Stimulated activated CD8-positive, alpha-beta memory T cell treated with anti-CD3 and anti-CD28 coated beads, Interleukin-15, amount 100 ng/mL, for 1 hour (primary cell): ENCODE data around the gene CHRNA5.
"Not testable (repeated sequence)": the region's sequence is repeated elsewhere in the genome, so short reads cannot be mapped to it uniquely, and the experiment has no call there.

Experiments
- DNase-seq: peaks from one replicate; pipeline ENCODE4 v3.0.0-alpha.2; 2020; ENCODE audit warnings: low read depth

CHRNA5 gene

DNA sequence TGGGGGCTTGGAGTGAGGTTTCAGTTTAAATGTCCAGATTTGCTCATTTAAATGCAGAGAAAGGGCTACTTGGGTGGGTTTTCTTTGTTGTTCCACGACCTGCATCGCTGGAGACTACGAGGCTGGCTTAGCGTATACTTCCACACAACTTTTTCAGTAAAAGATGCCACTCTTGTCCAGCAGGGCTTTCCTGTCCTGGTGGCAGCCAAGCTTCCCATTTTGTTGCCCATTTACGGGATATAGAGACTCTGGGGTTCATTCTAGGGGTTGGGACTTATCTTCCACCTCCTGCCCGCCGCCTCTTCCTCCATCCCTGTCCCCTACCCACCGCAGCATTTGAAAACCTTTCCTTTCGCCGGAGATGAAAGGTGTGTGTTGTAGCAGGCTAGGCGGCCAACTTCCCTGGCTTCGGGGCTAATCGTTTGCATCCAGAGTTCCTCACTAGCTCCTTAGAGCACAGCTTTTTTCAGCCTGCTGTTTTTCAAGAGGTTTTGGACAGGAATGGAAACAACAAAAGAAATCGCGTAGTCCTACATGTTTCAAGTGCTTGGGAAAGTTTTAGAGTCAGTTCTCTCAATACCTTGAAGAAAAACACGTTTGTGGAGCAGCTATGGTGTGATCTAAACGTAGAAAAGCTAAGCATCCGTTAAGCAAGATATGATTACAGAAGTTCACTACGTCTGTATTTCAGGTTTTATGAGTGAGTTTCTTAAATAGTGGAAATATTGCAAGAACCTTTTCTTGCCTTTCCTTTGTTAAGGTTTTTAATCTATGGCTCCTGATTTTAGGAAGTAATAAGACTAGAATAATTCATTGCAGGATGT lies 843 bp downstream of the CHRNA5 start:
- no peak for DNase-seq

DNA sequence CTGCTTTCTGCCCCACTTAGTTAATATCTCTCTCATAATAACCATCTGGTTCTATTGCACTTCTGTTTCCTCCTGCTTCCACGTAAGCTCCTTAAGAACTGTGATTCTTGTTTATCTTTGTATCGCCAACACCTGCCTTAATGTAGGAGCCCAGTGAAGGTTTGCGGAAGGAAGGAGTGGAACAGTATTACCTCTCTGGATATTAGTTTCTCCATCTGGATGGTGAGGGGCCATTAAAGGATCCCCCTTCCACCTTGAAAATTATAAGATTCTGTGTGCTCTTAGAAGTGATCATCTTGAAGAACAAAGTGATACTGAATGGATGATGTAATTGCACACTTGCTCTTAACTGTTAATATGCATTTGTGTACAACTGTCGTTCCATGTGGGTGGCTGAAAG lies 2.2 kb downstream of the CHRNA5 start:
- DNase-seq = no peak

DNA sequence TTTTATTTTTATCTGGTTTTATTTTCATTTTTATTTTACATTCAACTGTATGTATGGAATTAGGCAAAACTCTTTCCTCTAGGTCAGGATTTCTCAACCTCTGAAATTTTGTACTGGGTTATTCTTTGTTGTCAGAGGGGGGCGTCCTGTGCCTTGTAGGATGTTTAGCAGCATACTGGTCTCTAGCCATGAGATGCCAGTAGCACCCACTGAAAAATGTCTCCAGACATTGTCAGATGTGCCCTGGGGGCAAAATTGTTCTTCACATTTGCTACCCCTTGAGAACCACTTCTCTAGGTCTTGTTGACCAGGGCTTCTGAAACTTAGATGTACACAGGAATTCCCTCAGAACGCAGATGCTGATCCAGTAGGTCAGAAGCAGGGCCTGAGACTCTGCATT lies 5.4 kb downstream of the CHRNA5 start:
- DNase-seq = no peak

DNA sequence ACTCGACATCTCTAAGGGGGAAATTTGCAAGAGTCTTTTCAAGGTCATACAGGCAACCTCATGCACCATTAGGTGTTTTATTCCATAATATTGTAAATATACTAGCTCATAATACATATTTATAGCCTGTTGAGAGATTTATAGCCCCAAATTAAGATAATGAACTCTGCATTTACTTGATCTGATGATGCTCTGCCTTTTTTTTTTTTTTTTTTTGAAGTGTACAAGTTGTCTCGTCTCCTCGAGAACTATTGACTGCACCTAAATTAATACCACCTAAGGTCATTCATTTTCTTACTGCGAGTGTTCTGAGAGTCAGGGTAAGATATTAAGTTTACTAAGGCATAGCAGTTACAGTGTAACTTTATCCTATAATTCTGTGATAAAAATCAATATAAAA lies 6.1 kb downstream of the CHRNA5 start:
- DNase-seq = no peak

DNA sequence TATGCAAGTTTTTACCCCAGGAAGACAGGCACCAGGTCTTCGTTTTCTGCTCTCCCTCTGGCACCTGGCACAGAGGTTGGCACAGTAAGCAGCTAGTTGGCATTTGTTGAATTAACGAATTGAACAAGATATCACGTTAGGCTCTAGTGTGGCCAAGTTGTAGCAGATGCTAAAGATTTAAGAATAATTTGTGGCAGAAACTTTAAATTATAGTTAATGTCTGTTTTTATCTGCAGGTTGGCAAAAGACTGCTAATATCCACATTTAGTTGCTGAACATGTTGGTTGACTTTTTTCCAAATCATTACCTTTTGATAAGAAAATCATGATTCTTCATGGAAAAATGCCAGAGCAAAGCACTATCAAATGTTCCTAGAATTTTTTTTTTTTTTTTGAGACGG lies 8.1 kb downstream of the CHRNA5 start:
- DNase-seq = no peak

DNA sequence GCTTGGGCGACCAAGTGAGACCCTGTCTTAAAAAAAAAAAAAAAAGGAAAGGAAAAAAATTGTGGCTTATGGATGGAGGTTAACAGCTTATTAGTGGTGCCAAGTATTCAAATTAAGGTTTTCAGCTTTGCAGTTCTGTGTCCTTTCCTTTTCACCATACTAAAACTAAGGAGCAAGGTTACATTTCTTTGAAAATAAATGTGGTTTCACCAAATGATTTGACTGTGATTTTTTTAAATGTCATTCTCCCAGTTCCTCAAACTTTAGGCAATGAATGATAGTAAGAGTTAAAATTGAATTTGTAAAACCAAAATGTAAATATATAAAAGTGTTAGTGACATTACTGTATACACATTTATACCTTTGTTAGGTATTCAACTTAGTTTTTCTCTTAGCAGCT lies 9.6 kb downstream of the CHRNA5 start:
- no peak for DNase-seq

DNA sequence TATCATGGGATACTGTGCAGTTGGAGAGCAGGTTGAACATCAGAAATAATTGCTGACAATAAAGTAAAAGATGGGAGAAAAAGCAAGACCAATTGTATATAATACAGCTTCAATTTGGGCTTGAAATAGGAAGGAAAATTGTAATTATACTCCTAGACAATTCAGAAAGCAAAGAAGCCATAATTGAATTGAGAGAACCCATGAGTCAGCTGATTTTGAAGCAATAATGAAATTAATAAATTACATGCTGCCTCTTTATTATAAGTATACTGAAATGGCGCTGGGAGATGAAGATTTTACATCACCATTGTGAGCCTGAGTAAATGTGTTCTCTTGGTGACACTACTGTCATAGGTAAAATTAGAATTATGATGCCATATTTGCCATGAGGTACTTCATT lies 32.3 kb downstream of the CHRNA5 start:
- DNase-seq = no peak

DNA sequence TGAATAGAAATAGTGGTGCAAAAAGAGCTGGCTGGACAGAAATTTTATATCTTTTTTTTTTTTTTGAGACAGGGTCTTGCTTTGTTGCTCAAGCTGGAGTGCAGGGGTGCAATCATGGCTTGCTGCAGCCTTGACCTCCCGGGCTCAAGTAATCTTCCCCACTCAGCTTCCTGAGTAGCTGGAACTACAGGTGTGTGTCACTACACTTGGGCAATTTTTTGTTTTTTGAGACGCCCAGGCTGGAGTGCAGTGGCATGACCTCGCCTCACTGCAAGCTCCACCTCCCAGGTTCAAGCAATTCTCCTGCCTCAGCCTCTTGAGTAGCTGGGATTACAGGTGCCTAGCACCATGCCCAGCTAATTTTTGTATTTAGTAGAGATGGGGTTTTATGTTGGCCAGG lies 33.0 kb downstream of the CHRNA5 start:
- no peak for DNase-seq

DNA sequence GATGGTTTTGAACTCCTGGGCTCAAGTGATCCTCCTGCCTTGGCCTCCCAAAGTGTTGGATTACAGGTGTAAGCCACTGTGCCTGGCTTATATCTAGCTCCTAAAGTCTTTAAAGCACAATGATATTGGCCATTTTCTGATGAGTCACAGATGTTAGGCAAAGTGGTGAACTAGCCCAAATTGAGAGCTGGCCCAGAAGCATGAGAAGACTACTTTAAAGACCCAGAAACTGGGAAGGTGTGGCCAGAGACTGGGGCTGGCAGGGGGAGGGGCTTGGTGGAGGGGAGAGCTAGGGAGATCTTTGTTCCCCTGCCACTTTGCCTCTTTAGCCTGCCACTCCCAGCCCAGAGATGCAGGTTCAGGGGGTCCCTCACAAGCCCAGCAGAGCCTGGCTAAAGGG lies 33.9 kb downstream of the CHRNA5 start:
- DNase-seq = no peak

DNA sequence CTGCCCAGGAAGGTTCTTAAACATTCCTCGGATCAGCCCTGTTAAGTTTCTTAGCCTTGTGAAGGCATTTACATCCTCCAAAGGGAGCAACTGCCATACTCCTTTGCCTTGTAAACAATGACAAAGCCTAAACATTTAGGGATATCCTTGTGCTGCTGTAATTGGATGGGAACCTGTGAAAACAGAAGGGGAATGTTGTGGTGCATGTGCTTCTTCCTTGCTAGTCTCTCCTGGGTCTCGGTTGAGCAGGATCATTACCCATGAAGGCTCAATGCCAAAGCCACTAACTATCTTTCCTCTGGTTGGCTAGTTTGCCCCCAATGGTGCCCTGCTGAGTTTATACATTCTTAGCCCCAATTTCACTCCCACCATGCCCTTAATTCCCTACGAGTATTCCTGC lies 38.1 kb downstream of the CHRNA5 start:
- DNase-seq = no peak

DNA sequence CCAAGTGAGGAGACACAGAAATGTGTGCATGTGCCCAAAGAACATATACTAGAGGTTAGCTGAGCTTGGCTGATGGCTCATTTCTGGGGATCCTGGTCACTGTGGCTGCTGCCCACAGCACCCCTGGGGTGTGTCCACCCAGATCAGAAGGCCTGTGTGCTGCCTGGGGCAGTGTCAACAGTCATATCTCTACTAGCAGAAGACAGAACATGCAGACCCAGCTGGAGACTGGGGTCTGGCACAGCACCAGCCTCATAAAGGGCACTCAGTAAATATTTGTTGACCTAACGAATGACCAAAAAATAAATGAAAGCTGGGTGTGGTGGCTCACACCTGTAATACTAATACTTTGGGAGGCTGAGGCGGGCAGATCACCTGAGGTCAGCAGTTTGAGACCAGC lies 39.1 kb downstream of the CHRNA5 start:
- no peak for DNase-seq

DNA sequence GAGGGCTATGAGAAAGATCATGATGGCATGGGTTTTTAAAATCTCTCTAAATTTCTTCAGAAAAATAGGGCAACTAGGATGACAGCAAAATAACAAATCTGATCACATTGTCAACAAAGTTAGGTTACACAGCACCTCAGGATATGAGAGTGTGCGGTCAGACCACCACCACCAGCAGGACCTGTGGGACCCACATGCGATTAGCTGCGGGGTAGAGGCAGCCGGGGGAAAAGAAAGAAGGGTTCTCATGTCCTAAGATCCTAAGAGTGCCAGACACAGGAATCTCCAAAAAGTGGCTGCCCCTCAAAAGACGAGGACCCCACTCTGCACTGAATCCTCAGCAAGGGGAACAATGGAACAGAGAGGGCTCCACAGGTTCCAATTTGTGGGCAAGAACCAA lies 39.9 kb downstream of the CHRNA5 start:
- no peak for DNase-seq

DNA sequence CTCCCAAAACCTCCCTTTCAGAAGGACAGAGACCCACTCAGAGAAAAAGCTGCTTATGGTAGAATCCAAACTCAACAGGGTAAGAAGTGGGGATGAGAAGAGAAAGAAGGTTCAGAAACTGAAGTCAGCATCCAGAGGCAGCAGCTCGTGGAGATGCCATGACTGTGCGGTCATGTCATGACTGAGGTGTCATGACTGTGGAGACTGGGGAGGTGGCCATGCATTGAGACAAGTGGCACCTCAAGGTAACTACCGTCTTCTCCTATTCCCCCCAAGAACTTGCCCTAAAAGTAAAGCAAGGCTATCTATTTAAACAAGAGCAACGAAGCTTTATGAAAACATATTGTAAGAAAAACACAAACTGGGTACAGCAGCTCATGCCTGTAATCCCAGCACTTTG lies 40.4 kb downstream of the CHRNA5 start:
- no peak for DNase-seq

DNA sequence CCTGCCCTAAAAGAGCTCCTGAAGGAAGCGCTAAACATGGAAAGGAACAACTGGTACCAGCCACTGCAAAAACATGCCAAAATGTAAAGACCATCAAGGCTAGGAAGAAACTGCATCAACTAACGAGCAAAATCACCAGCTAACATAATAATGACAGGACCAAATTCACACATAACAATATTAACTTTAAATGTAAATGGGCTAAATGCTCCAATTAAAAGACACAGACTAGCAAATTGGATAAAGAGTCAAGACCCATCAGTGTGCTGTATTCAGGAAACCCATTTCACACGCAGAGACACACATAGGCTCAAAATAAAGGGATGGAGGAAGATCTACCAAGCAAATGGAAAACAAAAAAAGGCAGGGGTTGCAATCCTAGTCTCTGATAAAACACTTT lies 44.2 kb downstream of the CHRNA5 start:
- DNase-seq = not testable (repeated sequence)

DNA sequence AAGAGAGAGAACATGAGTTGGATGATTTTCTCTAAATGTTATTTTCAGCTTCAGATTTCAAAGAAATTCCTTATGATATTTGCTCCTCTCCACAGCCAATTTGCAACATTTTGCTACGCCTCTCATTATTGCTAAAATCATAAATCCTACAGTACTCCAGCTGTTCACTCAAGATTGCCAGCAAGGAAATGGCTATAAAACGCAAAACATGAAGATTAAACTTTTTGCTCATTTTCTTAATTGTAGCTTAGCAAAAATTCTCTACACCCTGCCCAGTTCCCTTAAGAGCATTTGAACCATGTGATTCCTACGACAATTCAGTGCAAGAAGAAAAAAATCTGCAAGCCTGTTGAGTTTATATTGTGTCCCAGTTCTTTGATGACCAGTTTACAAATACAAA lies 48.7 kb downstream of the CHRNA5 start:
- DNase-seq = no peak

DNA sequence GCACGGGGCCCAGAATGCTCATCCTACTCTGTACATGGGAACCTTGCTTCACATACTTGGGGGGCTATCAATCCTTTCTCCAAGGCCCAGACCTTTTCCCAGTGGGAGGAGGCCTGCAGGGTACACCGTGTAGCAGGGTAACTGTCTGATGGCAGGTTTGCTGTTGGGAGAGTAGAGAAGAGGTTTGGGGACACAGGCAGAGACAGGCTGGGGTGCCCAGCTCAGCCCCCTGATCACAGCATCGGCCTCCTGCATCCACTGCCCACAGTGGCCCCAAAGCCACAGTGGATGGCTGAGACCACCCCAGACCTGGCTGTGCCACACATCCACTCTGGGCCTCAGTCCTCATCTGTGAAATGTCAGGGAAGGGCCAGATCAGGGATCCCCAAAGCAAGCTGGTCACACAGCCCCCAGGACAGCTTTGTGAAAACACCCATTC lies 49.9 kb downstream of the CHRNA5 start:
- DNase-seq = no peak

DNA sequence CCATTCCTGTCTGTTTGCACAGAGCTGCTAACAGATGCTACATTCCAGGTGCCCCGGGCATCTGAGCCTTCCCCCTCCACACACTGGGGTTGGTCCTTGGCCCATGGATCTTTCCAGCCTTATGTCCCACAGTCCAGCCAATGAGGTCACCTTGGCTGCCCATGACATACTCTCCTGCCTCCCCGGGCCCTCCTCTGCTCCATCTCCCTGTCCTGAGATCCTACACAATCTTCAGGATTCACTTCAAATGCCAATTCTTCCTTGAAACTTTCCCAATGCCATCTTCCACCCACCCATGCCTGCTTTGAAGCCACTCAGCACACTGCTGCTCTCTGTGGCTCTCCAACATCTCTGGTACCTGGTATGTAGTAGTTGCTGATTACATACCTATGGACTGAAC lies 51.2 kb downstream of the CHRNA5 start:
- no peak for DNase-seq

DNA sequence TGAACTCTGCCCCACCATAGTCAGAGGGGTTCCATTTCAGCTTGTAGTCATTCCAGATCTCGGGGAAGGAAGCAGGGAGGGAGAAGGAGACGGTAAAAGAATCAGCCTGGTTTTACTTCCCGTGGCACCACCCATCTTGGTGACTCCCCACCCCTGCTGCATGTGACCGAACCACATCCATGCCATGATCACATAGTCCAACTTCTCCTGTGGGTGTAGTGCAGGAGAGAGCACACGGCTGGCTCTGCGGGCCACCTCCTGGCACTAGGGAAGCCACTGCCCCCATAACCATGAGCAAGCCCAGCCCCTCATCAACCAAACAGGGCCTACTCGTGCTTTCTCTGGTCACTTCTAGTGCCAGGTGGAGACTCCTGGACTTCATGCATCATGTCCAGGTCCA lies 51.8 kb downstream of the CHRNA5 start:
- DNase-seq = no peak

DNA sequence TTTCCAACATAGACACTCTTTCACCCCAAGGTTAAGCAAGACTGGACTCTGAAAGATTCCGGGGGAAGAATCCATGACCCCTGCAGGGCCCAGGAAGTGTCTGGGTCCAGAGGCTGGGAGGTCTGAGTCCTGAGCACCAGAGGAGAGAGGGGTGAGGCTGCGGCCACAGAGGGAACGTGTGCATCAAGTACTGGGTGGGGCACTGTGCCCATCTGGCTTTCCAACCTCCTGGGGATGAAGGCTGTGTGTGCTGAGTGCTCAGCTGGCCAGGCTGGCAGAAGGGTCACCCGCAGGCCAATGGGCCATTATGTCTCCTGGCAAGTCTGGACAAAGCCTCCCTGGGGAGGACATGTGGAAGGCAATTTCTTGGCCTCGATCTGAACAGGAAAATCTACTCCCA lies 52.2 kb downstream of the CHRNA5 start:
- no peak for DNase-seq

DNA sequence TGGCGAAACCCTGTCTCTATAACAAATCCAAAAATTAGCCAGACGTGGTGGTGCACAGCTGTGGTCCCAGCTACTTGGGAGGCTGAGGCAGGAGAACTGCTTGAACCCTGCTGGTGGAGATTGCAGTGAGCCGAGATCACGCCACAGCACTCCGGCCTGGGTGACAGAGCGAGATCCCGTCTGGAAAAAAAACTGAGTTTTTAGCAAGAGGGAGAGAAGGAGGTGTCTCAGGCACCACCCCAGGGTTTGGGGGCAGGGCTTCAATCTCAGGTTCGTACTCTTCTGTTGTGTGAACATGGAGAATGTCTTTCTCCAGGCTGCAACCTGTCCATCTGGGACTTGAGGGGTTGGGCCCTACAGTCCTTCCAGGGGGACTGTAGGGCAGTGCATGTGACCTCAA lies 52.7 kb downstream of the CHRNA5 start:
- no peak for DNase-seq

DNA sequence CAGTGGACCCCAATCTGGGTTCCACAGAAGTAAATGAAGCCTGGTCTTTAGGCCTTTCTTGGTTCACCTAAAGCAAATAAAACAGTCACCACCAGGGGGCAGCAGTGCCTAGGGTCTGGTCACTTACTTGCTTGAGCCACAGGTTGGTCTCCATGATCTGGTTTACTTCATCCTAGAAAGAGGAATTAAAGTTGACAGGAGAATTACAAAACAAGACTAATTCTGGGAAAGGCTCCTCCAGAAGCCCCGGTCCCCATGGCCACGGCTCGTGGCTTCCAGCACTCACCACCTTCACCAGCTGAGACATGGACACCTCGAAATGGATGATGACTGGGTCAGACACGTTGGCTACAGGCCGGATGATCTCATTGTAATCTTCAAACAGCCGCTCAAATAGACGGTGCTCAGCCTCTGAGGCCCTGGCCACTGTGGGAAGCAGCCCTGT lies 53.2 kb downstream of the CHRNA5 start:
- peak; percentile 77 for DNase-seq

DNA sequence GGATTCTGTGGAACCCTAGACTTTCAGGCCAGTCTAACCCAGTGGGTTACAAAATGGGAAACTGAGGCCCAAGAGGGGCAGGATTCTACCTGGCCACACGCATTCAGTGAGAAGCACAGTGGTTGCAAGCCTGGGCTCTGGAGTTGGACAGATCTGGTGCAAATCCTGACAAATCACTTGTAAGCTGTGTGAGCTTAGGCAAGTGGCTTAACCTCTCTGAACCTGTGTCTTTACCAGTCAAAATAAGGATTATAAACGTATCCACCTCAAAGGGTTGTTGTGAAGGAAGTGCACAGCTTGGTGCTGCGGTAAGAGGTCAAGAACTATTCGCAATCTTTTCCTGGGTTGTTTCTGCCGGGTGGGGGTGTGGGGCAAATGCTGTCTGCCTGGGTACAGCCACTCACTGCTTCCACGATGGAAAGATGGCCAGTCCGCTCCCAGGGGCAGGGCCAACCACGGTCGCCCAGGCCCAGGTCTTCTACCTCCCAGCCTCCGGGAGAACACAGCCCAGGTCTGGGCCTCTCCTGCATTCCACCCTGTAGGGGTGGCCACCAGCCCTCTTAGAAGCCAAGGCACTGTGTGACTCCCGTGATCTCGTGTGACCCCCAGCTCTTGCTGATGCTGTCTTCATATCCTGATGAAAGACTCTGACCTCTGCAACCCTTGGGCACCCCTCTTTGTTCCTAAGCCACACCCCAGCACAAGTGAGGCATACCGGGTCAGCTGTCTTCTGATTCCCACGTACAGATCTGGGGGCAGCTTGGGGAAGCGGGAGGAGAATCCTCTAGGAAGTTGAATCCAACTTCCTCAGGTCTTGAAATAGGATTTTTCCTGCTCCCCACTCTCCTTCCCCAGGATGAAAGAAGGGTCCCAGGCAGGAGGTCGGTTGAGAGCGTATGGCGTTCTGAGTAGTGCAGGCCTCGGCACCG lies 54.0 kb downstream of the CHRNA5 start:
- no peak for DNase-seq

DNA sequence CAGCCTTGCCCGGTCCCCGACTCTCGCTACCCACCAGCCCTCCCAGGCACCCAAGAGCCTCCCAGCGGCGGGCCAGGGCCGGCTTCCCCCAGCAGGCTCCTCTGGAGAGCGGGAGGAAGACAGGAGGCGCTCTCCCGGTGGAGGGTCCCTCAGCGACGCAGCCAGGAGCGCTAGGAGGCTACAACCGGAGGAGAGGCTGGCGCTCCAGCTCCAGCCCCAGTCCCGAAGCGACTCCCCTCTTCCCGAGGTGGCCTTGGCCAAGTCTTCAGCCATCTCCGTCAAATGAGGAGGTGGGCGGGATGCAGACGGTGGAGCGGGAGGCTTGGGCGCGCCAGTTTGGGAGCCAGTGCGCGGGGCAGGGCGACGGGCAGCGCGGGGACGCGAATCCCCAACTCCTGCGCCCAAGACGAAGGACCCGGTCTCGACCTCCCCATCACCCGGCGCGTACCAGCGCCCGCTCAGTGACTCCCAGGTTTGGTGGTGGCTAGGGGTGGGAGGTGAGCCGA lies 54.8 kb downstream of the CHRNA5 start:
- no peak for DNase-seq
